CD4-positive, alpha-beta T cell treated with Interleukin-1 beta for 1 hour (primary cell): ENCODE data around the gene OR6V1.
"Not testable (repeated sequence)": the region's sequence is repeated elsewhere in the genome, so short reads cannot be mapped to it uniquely, and the experiment has no call there.

ENCODE experiments used
- DNase-seq, 2 donors: peaks; one replicate each; pipeline ENCODE4 v3.0.0-alpha.2; 2020 to 2022

Gene OR6V1

GRCh38 chr7:143043391-143043790, 8.8 kb upstream of the OR6V1 start:
- DNase-seq: no peak

GRCh38 chr7:143046426-143046851, 5.7 kb upstream of the OR6V1 start:
- DNase-seq: no peak

- no peak for DNase-seq
Observed at GRCh38 chr7:143047326-143047725, 4.8 kb upstream of the OR6V1 start.

GRCh38 chr7:143048827-143049226, 3.3 kb upstream of the OR6V1 start:
- no peak for DNase-seq

- no peak for DNase-seq
Observed at GRCh38 chr7:143049362-143049761, 2.8 kb upstream of the OR6V1 start.

GRCh38 chr7:143050931-143051330, 1.2 kb upstream of the OR6V1 start:
- no peak for DNase-seq

- no peak for DNase-seq
Observed at GRCh38 chr7:143054621-143055020, 2.5 kb downstream of the OR6V1 start.

GRCh38 chr7:143055754-143056153, 3.6 kb downstream of the OR6V1 start:
- DNase-seq: no peak

GRCh38 chr7:143063741-143064140, 11.6 kb downstream of the OR6V1 start:
- DNase-seq: no peak

GRCh38 chr7:143068446-143068845, 16.3 kb downstream of the OR6V1 start:
- no peak for DNase-seq

- DNase-seq: no peak
Observed at GRCh38 chr7:143069912-143070500, 17.9 kb downstream of the OR6V1 start.

- DNase-seq: no peak
Observed at GRCh38 chr7:143073556-143073955, 21.4 kb downstream of the OR6V1 start.

GRCh38 chr7:143074141-143074540, 22.0 kb downstream of the OR6V1 start:
- DNase-seq: no peak

- peak in 1 of 2 donors; percentile 12 for DNase-seq
Observed at GRCh38 chr7:143085109-143085508, 33.0 kb downstream of the OR6V1 start.

- not testable (repeated sequence) for DNase-seq
Observed at GRCh38 chr7:143085610-143086009, 33.5 kb downstream of the OR6V1 start.

GRCh38 chr7:143088549-143089231, 36.5 kb downstream of the OR6V1 start:
- not testable (repeated sequence) for DNase-seq

GRCh38 chr7:143096146-143096545, 44.0 kb downstream of the OR6V1 start:
- no peak for DNase-seq

GRCh38 chr7:143099579-143099978, 47.4 kb downstream of the OR6V1 start:
- DNase-seq: not testable (repeated sequence)
